ENCODE results near the gene OR8B12.

Gene OR8B12

GRCh38 chr11:124543554-124543953 lies at the start of gene OR8B12:
OR8B12 (minus strand) TSS chr11:124543654; CDS start chr11:124543654, 0 bp downstream.
- Mint-ChIP-seq H3K27me3 (peaks cover 7% of the 10 kb centered on the region), H3K4me1 (ENCODE audit: low read depth) (peaks cover 7% of the 10 kb centered on the region), H3K9me3 (peaks cover 8% of the 10 kb centered on the region), H3K27ac (no peak within 1 kb of the TSS), H3K4me3 (no peak within 1 kb of the TSS), H3K36me3 (ENCODE audit: low read depth) (no peaks in the 10 kb centered on the region)
- intact Hi-C loops (cut with micrococcal nuclease): no loop called here

GRCh38 chr11:124592627-124593026 lies 49.2 kb upstream of the OR8B12 start:
- H3K27me3 Mint-ChIP-seq: peaks cover 15% of the 10 kb centered on the region
- intact Hi-C loops (cut with micrococcal nuclease): no loop called here
- H3K36me3 Mint-ChIP-seq (ENCODE audit: low read depth): no peaks in the 10 kb centered on the region
- H3K9me3 Mint-ChIP-seq: no peaks in the 10 kb centered on the region
- no peaks in the 10 kb centered on the region for H3K4me1 Mint-ChIP-seq (ENCODE audit: low read depth)
- no peak overlapping the region for H3K4me3 Mint-ChIP-seq
- no peak overlapping the region for H3K27ac Mint-ChIP-seq

- Mint-ChIP-seq H3K27ac (no peak overlapping the region), H3K4me3 (no peak overlapping the region), H3K9me3 (no peaks in the 10 kb centered on the region), H3K4me1 (ENCODE audit: low read depth) (no peaks in the 10 kb centered on the region), H3K27me3 (peaks cover 16% of the 10 kb centered on the region), H3K36me3 (ENCODE audit: low read depth) (no peaks in the 10 kb centered on the region)
- intact Hi-C loops (cut with micrococcal nuclease): no loop called here
Observed at GRCh38 chr11:124591430-124591829, 48.0 kb upstream of the OR8B12 start.

- intact Hi-C loops (cut with micrococcal nuclease): loop anchor here (1.0 kb wide), 3 partner anchors 171 to 515 kb away; no protein-coding TSS in a partner anchor
- Mint-ChIP-seq H3K4me3 (no peak overlapping the region), H3K4me1 (ENCODE audit: low read depth) (no peaks in the 10 kb centered on the region), H3K9me3 (no peaks in the 10 kb centered on the region), H3K36me3 (ENCODE audit: low read depth) (no peaks in the 10 kb centered on the region), H3K27ac (no peak overlapping the region), H3K27me3 (peaks cover 13% of the 10 kb centered on the region)
Observed at GRCh38 chr11:124586238-124586860, 42.9 kb upstream of the OR8B12 start.

GRCh38 chr11:124584681-124585372 lies 41.4 kb upstream of the OR8B12 start:
- H3K36me3 Mint-ChIP-seq (ENCODE audit: low read depth): no peaks in the 10 kb centered on the region
- H3K9me3 Mint-ChIP-seq: no peaks in the 10 kb centered on the region
- no peaks in the 10 kb centered on the region for H3K4me1 Mint-ChIP-seq (ENCODE audit: low read depth)
- no peak overlapping the region for H3K27ac Mint-ChIP-seq
- peaks cover 9% of the 10 kb centered on the region for H3K27me3 Mint-ChIP-seq
- H3K4me3 Mint-ChIP-seq: no peak overlapping the region
- intact Hi-C loops (cut with micrococcal nuclease): no loop called here

GRCh38 chr11:124583781-124584180 lies 40.3 kb upstream of the OR8B12 start:
- H3K4me1 Mint-ChIP-seq (ENCODE audit: low read depth): no peaks in the 10 kb centered on the region
- H3K4me3 Mint-ChIP-seq: no peak overlapping the region
- H3K9me3 Mint-ChIP-seq: no peaks in the 10 kb centered on the region
- no peaks in the 10 kb centered on the region for H3K36me3 Mint-ChIP-seq (ENCODE audit: low read depth)
- H3K27me3 Mint-ChIP-seq: peaks cover 7% of the 10 kb centered on the region
- intact Hi-C loops (cut with micrococcal nuclease): no loop called here
- H3K27ac Mint-ChIP-seq: no peak overlapping the region

GRCh38 chr11:124582565-124582964 lies 39.1 kb upstream of the OR8B12 start:
- Mint-ChIP-seq H3K27me3 (peaks cover 7% of the 10 kb centered on the region), H3K4me1 (ENCODE audit: low read depth) (no peaks in the 10 kb centered on the region), H3K4me3 (no peak overlapping the region), H3K27ac (no peak overlapping the region), H3K9me3 (no peaks in the 10 kb centered on the region), H3K36me3 (ENCODE audit: low read depth) (no peaks in the 10 kb centered on the region)
- intact Hi-C loops (cut with micrococcal nuclease): no loop called here

GRCh38 chr11:124581817-124582216 lies 38.4 kb upstream of the OR8B12 start:
- Mint-ChIP-seq H3K4me1 (ENCODE audit: low read depth) (no peaks in the 10 kb centered on the region), H3K4me3 (no peak overlapping the region), H3K36me3 (ENCODE audit: low read depth) (no peaks in the 10 kb centered on the region), H3K27ac (no peak overlapping the region), H3K27me3 (peaks cover 2% of the 10 kb centered on the region), H3K9me3 (no peaks in the 10 kb centered on the region)
- intact Hi-C loops (cut with micrococcal nuclease): no loop called here

GRCh38 chr11:124578761-124579160 lies 35.3 kb upstream of the OR8B12 start:
- Mint-ChIP-seq H3K9me3 (no peaks in the 10 kb centered on the region), H3K4me1 (ENCODE audit: low read depth) (no peaks in the 10 kb centered on the region), H3K36me3 (ENCODE audit: low read depth) (no peaks in the 10 kb centered on the region), H3K27me3 (no peaks in the 10 kb centered on the region), H3K27ac (no peak overlapping the region), H3K4me3 (no peak overlapping the region)
- intact Hi-C loops (cut with micrococcal nuclease): no loop called here

- intact Hi-C loops (cut with micrococcal nuclease): no loop called here
- H3K9me3 Mint-ChIP-seq: no peaks in the 10 kb centered on the region
- no peak overlapping the region for H3K4me3 Mint-ChIP-seq
- no peak overlapping the region for H3K27ac Mint-ChIP-seq
- H3K27me3 Mint-ChIP-seq: peaks cover under 1% of the 10 kb centered on the region
- no peaks in the 10 kb centered on the region for H3K4me1 Mint-ChIP-seq (ENCODE audit: low read depth)
- no peaks in the 10 kb centered on the region for H3K36me3 Mint-ChIP-seq (ENCODE audit: low read depth)
Observed at GRCh38 chr11:124577716-124578427, 34.4 kb upstream of the OR8B12 start.

GRCh38 chr11:124570160-124570559 lies 26.7 kb upstream of the OR8B12 start:
- Mint-ChIP-seq H3K4me1 (ENCODE audit: low read depth) (no peaks in the 10 kb centered on the region), H3K27me3 (peaks cover 2% of the 10 kb centered on the region), H3K4me3 (no peak overlapping the region), H3K36me3 (ENCODE audit: low read depth) (no peaks in the 10 kb centered on the region), H3K9me3 (no peaks in the 10 kb centered on the region), H3K27ac (no peak overlapping the region)
- intact Hi-C loops (cut with micrococcal nuclease): no loop called here

- Mint-ChIP-seq H3K27ac (no peak within 1 kb of the TSS), H3K9me3 (no peaks in the 10 kb centered on the region), H3K27me3 (peaks cover 2% of the 10 kb centered on the region), H3K4me1 (ENCODE audit: low read depth) (no peaks in the 10 kb centered on the region), H3K4me3 (no peak within 1 kb of the TSS), H3K36me3 (ENCODE audit: low read depth) (no peaks in the 10 kb centered on the region)
- intact Hi-C loops (cut with micrococcal nuclease): no loop called here
Observed at GRCh38 chr11:124569697-124570096, 26.2 kb upstream of the OR8B12 start, which contains the start of gene OR8A1. OR8A1 (plus strand) TSS chr11:124569997; CDS start chr11:124570120, 123 bp downstream.

- H3K4me3 Mint-ChIP-seq: no peak overlapping the region
Observed at GRCh38 chr11:124556828-124557227, 13.4 kb upstream of the OR8B12 start.

GRCh38 chr11:124551987-124552386 lies 8.5 kb upstream of the OR8B12 start:
- Mint-ChIP-seq H3K36me3 (ENCODE audit: low read depth) (no peaks in the 10 kb centered on the region), H3K27ac (no peak overlapping the region), H3K9me3 (no peaks in the 10 kb centered on the region), H3K4me1 (ENCODE audit: low read depth) (no peaks in the 10 kb centered on the region), H3K27me3 (peaks cover 1% of the 10 kb centered on the region), H3K4me3 (no peak overlapping the region)
- intact Hi-C loops (cut with micrococcal nuclease): no loop called here

More at GRCh38 chr11:124556828-124557227, 13.4 kb upstream of the OR8B12 start:
- Mint-ChIP-seq H3K4me1 (ENCODE audit: low read depth) (no peaks in the 10 kb centered on the region), H3K9me3 (no peaks in the 10 kb centered on the region), H3K27me3 (peaks cover 6% of the 10 kb centered on the region), H3K36me3 (ENCODE audit: low read depth) (no peaks in the 10 kb centered on the region), H3K27ac (no peak overlapping the region)
- intact Hi-C loops (cut with micrococcal nuclease): no loop called here

Measured in dendritic cell treated with granulocyte-macrophage colony-stimulating factor and Interleukin-4, amounts not matched to agents 40 ng/mL and 50 ng/mL, for 4 days (primary cell).